ENCODE results near the gene RNF10. TPM values are rescaled to one million over a fixed set of nuclear protein-coding genes. Genes with fewer than 3 reads are reported as not detected.
"Not testable (repeated sequence)": the region's sequence is repeated elsewhere in the genome, so short reads cannot be mapped to it uniquely, and the experiment has no call there.

RNF10 gene
- total RNA-seq, 2 experiments from 2014 or later: 159 to 166 TPM

GRCh38 chr12:120599672-120600552 is 65.8 kb downstream of the RNF10 start:
- H3K27ac Mint-ChIP-seq: no peak overlapping the region
- H3K4me3 Mint-ChIP-seq: no peak overlapping the region
- no peaks in the 10 kb centered on the region for H3K36me3 Mint-ChIP-seq (ENCODE audit: low read depth)
- peaks cover 2% of the 10 kb centered on the region for H3K27me3 Mint-ChIP-seq (ENCODE audit: low read depth)
- no peaks in the 10 kb centered on the region for H3K4me1 Mint-ChIP-seq (ENCODE audit: low read depth)
- no peaks in the 10 kb centered on the region for H3K9me3 Mint-ChIP-seq
- CTCF ChIA-PET: interaction anchor here (0.6 to 0.9 kb wide), 2 partner anchors 49 kb away, joined by 4 to 5 read pairs; no protein-coding TSS in a partner anchor
- intact Hi-C loops (cut with micrococcal nuclease): no loop called here
- DNase-seq: no peak

DNA sequence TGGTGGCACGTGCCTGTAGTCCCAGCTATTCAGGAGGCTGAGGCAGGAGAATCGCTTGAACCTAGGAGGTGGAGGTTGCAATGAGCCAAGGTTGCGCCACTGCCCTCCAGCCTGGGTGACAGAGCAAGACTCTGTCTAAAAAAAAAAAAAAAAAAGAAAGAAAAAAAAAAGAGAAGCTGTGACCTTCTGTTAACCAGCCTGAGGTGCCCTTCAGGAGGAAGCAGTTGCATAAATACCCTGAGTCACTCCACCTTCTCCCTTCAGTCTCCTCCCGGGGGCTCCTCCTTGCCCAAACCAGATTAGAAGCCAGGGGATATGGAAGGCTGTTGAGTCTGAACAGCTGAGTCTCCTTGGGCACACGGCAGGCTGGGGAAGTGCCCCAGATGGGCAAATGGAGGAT is 68.3 kb downstream of the RNF10 start:
- H3K4me3 Mint-ChIP-seq; H3K4me1 Mint-ChIP-seq (ENCODE audit: low read depth); H3K36me3 Mint-ChIP-seq (ENCODE audit: low read depth); DNase-seq; H3K9me3 Mint-ChIP-seq; H3K27ac Mint-ChIP-seq; H3K27me3 Mint-ChIP-seq (ENCODE audit: low read depth); intact Hi-C loops (cut with micrococcal nuclease): not testable (repeated sequence)
- CTCF ChIA-PET: interaction anchor here (0.6 to 1.5 kb wide), 3 partner anchors 20 to 211 kb away, joined by 3 to 7 read pairs (median 4); no protein-coding TSS in a partner anchor

DNA sequence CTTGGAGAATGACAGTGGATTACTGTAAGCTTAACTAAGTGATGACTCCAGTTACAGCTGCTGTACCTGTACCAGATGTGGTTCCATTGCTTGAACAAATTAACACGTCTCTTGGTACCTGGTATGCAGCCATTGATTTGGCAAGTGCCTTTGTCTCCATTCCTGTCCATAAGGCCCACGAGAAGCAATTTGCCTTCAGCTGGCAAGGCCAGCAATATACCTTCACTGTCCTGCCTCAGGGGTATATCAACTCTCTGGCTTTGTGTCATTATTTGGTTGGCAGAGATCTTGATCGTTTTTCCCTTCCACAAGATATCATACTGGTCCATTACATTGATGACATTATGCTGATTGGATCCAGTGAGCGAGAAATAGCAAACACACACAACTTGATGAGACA is 76.4 kb downstream of the RNF10 start:
- H3K9me3 Mint-ChIP-seq: no peaks in the 10 kb centered on the region
- H3K4me1 Mint-ChIP-seq (ENCODE audit: low read depth): peaks cover 13% of the 10 kb centered on the region
- no peak overlapping the region for H3K27ac Mint-ChIP-seq
- CTCF ChIA-PET: no interaction called here
- H3K4me3 Mint-ChIP-seq: no peak overlapping the region
- no peaks in the 10 kb centered on the region for H3K27me3 Mint-ChIP-seq (ENCODE audit: low read depth)
- intact Hi-C loops (cut with micrococcal nuclease): no loop called here
- H3K36me3 Mint-ChIP-seq (ENCODE audit: low read depth): no peaks in the 10 kb centered on the region
- no peak for DNase-seq

- H3K4me3 Mint-ChIP-seq; intact Hi-C loops (cut with micrococcal nuclease); H3K36me3 Mint-ChIP-seq (ENCODE audit: low read depth); H3K27me3 Mint-ChIP-seq (ENCODE audit: low read depth); H3K9me3 Mint-ChIP-seq; H3K27ac Mint-ChIP-seq; DNase-seq: not testable (repeated sequence)
- peaks cover 13% of the 10 kb centered on the region for H3K4me1 Mint-ChIP-seq (ENCODE audit: low read depth)
- CTCF ChIA-PET: interaction anchor here (0.6 kb wide), 1 partner anchor 181 kb away, joined by 5 read pairs; no protein-coding TSS in a partner anchor
Measured at GRCh38 chr12:120611534-120611933, 77.4 kb downstream of the RNF10 start.

DNA sequence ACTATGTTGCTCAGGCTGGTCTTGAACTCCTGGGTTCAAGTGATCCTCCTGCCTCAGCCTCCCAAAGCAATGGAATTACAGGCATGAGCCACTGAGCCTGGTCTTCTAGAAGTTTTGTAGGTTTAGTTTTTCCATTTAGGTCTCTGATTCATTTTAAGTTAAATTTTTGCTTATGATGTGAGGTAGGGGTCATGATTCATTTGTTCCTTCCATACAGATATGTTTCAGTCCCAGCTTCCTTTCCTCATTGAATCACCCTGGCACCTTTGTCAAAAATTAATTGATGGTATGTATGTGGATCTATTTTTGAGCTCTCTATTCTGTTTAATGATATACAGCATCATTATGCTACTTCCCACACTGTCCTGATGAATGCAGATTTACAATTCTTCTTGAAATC is 80.7 kb downstream of the RNF10 start:
- Mint-ChIP-seq H3K9me3 (peaks cover 2% of the 10 kb centered on the region), H3K4me3 (no peak overlapping the region), H3K4me1 (ENCODE audit: low read depth) (peaks cover 13% of the 10 kb centered on the region), H3K27me3 (ENCODE audit: low read depth) (peaks cover 8% of the 10 kb centered on the region), H3K36me3 (ENCODE audit: low read depth) (no peaks in the 10 kb centered on the region), H3K27ac (no peak overlapping the region)
- intact Hi-C loops (cut with micrococcal nuclease): no loop called here
- peak; percentile 8 for DNase-seq
- CTCF ChIA-PET: interaction anchor here (0.8 to 1.2 kb wide), 3 partner anchors 10 to 35 kb away, joined by 3 to 4 read pairs (median 4); no protein-coding TSS in a partner anchor

- H3K9me3 Mint-ChIP-seq; H3K27ac Mint-ChIP-seq; intact Hi-C loops (cut with micrococcal nuclease); H3K4me3 Mint-ChIP-seq; H3K36me3 Mint-ChIP-seq (ENCODE audit: low read depth); DNase-seq: not testable (repeated sequence)
- Mint-ChIP-seq H3K4me1 (ENCODE audit: low read depth) (peaks cover 13% of the 10 kb centered on the region), H3K27me3 (ENCODE audit: low read depth) (peaks cover 11% of the 10 kb centered on the region)
- CTCF ChIA-PET: interaction anchor here (0.7 kb wide), 1 partner anchor 31 kb away, joined by 3 read pairs; no protein-coding TSS in a partner anchor
Measured at GRCh38 chr12:120617193-120617592, 83.0 kb downstream of the RNF10 start.

- H3K27ac Mint-ChIP-seq; H3K9me3 Mint-ChIP-seq; intact Hi-C loops (cut with micrococcal nuclease); DNase-seq; H3K4me3 Mint-ChIP-seq; H3K36me3 Mint-ChIP-seq (ENCODE audit: low read depth): not testable (repeated sequence)
- CTCF ChIA-PET: interaction anchor here (0.7 kb wide), 1 partner anchor 30 kb away, joined by 3 read pairs; no protein-coding TSS in a partner anchor
- Mint-ChIP-seq H3K4me1 (ENCODE audit: low read depth) (peaks cover 13% of the 10 kb centered on the region), H3K27me3 (ENCODE audit: low read depth) (peaks cover 13% of the 10 kb centered on the region)
Measured at GRCh38 chr12:120617767-120618166, 83.6 kb downstream of the RNF10 start.

GRCh38 chr12:120618954-120619615 is 84.9 kb downstream of the RNF10 start:
- peaks cover 10% of the 10 kb centered on the region for H3K4me1 Mint-ChIP-seq (ENCODE audit: low read depth)
- intact Hi-C loops (cut with micrococcal nuclease): no loop called here
- H3K36me3 Mint-ChIP-seq (ENCODE audit: low read depth): no peaks in the 10 kb centered on the region
- peaks cover 2% of the 10 kb centered on the region for H3K9me3 Mint-ChIP-seq
- no peak overlapping the region for H3K4me3 Mint-ChIP-seq
- CTCF ChIA-PET: no interaction called here
- H3K27ac Mint-ChIP-seq: no peak overlapping the region
- H3K27me3 Mint-ChIP-seq (ENCODE audit: low read depth): peaks cover 13% of the 10 kb centered on the region
- no peak for DNase-seq

GRCh38 chr12:120620624-120621023 is 86.5 kb downstream of the RNF10 start:
- CTCF ChIA-PET: interaction anchor here (2.9 kb wide), 1 partner anchor 28 kb away, joined by 16 read pairs; no protein-coding TSS in a partner anchor
- H3K36me3 Mint-ChIP-seq (ENCODE audit: low read depth): no peaks in the 10 kb centered on the region
- H3K4me3 Mint-ChIP-seq: no peak overlapping the region
- peaks cover 13% of the 10 kb centered on the region for H3K27me3 Mint-ChIP-seq (ENCODE audit: low read depth)
- no peaks in the 10 kb centered on the region for H3K4me1 Mint-ChIP-seq (ENCODE audit: low read depth)
- DNase-seq: no peak
- intact Hi-C loops (cut with micrococcal nuclease): no loop called here
- H3K9me3 Mint-ChIP-seq: peaks cover 2% of the 10 kb centered on the region
- no peak overlapping the region for H3K27ac Mint-ChIP-seq

- intact Hi-C loops (cut with micrococcal nuclease): no loop called here
- Mint-ChIP-seq H3K27me3 (ENCODE audit: low read depth) (peaks cover 5% of the 10 kb centered on the region), H3K4me1 (ENCODE audit: low read depth) (no peaks in the 10 kb centered on the region), H3K36me3 (ENCODE audit: low read depth) (no peaks in the 10 kb centered on the region), H3K4me3 (no peak overlapping the region), H3K9me3 (no peaks in the 10 kb centered on the region), H3K27ac (no peak overlapping the region)
- peak; percentile 22 for DNase-seq
- CTCF ChIA-PET: interaction anchor here (0.6 to 2.5 kb wide), 8 partner anchors 23 to 914 kb away, joined by 3 to 12 read pairs (median 3); no protein-coding TSS in a partner anchor
Measured at GRCh38 chr12:120625557-120626419, 91.6 kb downstream of the RNF10 start.
